Measurements from ENCODE around the gene CNIH1. TPM values are rescaled to one million over a fixed set of nuclear protein-coding genes. Genes with fewer than 3 reads are reported as not detected.
A peak's percentile ranks its signal among the peaks of the same experiment; 100 is the strongest.
"Not testable (repeated sequence)": the region's sequence is repeated elsewhere in the genome, so short reads cannot be mapped to it uniquely, and the experiment has no call there.

Gene CNIH1
- total RNA-seq, 4 donors from 2014 or later = 18.7 to 177 (median 142) TPM

DNA sequence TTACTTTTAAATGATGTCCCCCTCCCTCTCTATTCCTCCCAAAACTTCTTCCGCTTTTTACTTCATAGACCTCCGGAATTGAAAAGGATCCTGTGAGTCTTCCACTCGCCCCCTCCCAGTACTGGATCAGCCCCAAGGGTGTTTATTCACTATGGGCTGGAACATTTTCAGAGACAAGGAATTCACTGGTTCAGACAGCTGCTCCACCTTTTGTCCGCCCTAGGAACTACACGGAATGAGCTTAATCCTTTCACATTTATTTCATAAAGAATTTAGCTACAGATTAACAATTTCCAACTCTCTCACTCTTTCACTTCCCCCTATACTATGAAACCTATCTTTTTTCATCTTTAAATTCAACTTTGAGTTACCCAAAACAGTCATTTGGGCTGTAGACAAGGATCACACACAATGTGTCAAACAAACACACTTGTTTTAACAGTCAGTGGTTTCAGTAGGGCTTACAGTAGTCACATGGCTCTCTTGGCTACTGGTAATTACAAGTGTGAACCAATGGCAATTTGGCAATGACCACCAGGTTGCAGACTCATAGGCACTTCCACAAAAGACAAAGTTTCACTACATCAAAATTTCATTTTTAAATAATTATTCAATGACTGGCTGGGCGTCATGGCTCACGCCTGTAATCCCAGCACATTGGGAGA lies 20.6 kb downstream of the CNIH1 start:
- Histone ChIP-seq H3K27ac (no peak overlapping the region), H3K4me1 (no peaks in the 10 kb centered on the region), H3K4me3 (no peak overlapping the region), H3K36me3 (no peaks in the 10 kb centered on the region), H3K9me3 (no peaks in the 10 kb centered on the region), H3K27me3 (no peaks in the 10 kb centered on the region)
- intact Hi-C loops (cut with DNase I; ENCODE audit: low total_unique reads) = no loop called here
- DNase-seq = no peak
- no peak for TF ChIP-seq POLR2A (IDR thresholded peaks at IDR 0.05)
- TF ChIP-seq, protein P1, sequence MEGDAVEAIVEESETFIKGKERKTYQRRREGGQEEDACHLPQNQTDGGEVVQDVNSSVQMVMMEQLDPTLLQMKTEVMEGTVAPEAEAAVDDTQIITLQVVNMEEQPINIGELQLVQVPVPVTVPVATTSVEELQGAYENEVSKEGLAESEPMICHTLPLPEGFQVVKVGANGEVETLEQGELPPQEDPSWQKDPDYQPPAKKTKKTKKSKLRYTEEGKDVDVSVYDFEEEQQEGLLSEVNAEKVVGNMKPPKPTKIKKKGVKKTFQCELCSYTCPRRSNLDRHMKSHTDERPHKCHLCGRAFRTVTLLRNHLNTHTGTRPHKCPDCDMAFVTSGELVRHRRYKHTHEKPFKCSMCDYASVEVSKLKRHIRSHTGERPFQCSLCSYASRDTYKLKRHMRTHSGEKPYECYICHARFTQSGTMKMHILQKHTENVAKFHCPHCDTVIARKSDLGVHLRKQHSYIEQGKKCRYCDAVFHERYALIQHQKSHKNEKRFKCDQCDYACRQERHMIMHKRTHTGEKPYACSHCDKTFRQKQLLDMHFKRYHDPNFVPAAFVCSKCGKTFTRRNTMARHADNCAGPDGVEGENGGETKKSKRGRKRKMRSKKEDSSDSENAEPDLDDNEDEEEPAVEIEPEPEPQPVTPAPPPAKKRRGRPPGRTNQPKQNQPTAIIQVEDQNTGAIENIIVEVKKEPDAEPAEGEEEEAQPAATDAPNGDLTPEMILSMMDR (IDR thresholded peaks at IDR 0.05) = peak; percentile 36 to 58 (median 40)

DNA sequence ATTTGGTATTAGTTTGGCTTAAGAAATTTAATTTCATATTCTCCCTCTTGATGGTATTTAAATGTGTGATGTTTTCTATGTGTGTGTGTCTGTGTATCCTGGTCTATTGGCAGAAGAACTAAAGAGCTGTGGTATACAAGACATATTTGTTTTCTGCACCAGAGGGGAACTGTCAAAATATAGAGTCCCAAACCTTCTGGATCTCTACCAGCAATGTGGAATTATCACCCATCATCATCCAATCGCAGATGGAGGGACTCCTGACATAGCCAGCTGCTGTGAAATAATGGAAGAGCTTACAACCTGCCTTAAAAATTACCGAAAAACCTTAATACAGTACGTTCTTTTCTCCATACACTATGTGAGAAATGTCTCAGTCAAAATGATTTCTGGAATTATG lies 29.8 kb downstream of the CNIH1 start:
- intact Hi-C loops (cut with DNase I; ENCODE audit: low total_unique reads) = no loop called here
- Histone ChIP-seq H3K36me3 (no peaks in the 10 kb centered on the region), H3K4me1 (no peaks in the 10 kb centered on the region), H3K27ac (no peak overlapping the region), H3K4me3 (no peak overlapping the region), H3K9me3 (no peaks in the 10 kb centered on the region), H3K27me3 (no peaks in the 10 kb centered on the region)
- no peak for DNase-seq
- TF ChIP-seq, protein P1 (IDR thresholded peaks at IDR 0.05) = no peak
- TF ChIP-seq POLR2A (IDR thresholded peaks at IDR 0.05) = no peak

DNA sequence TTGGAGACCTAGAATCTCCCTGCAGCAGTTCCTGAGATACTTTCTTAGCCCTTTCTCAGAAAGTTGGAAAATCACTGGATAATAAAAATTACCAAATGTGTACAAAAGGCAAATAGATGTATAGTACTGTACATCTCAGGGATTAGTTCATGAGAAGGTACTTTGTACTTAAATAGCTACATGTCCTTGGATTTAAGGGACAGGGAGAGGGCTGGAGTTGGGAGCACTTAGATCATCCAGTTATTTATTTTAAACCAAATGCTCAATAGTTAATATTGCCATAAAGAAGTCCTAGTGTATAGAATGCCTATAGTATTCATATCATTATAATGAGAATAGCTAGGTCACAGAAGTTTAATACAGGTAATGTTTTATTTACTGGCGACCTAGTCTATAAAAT lies 31.0 kb downstream of the CNIH1 start:
- intact Hi-C loops (cut with DNase I; ENCODE audit: low total_unique reads) = no loop called here
- TF ChIP-seq, protein P1 (IDR thresholded peaks at IDR 0.05) = no peak
- TF ChIP-seq POLR2A (IDR thresholded peaks at IDR 0.05) = no peak
- H3K4me1 ChIP-seq = no peaks in the 10 kb centered on the region
- H3K9me3 ChIP-seq = no peaks in the 10 kb centered on the region
- no peaks in the 10 kb centered on the region for H3K36me3 ChIP-seq
- H3K27ac ChIP-seq = no peak overlapping the region
- DNase-seq = no peak
- H3K27me3 ChIP-seq = no peaks in the 10 kb centered on the region
- H3K4me3 ChIP-seq = no peak overlapping the region

DNA sequence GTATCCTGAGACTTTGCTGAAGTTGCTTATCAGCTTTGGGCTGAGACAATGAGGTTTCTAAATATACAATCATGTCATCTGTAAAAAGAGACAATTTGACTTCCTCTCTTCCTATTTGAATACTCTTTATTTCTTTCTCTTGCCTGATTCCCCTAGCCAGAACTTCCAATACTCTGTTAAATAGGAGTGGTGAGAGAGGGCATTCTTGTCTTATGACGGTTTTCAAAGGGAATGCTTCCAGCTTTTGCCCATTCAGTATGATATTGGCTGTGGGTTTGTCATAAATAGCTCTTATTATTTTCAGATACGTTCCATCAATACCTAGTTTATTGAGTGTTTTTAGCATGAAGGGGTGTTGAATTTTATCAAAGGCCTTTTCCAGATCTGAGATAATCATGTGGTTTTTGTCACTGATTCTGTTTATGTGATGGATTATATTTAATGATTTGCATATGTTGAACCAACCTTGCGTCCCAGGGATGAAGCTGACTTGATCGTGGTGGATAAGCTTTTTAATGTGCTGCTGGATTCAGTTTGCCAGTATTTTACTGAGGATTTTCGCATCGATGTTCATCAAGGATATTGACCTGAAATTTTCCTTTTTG lies 37.7 kb downstream of the CNIH1 start:
- H3K27me3 ChIP-seq; H3K36me3 ChIP-seq; DNase-seq; intact Hi-C loops (cut with DNase I; ENCODE audit: low total_unique reads); H3K9me3 ChIP-seq; H3K27ac ChIP-seq; H3K4me1 ChIP-seq; H3K4me3 ChIP-seq: not testable (repeated sequence)

DNA sequence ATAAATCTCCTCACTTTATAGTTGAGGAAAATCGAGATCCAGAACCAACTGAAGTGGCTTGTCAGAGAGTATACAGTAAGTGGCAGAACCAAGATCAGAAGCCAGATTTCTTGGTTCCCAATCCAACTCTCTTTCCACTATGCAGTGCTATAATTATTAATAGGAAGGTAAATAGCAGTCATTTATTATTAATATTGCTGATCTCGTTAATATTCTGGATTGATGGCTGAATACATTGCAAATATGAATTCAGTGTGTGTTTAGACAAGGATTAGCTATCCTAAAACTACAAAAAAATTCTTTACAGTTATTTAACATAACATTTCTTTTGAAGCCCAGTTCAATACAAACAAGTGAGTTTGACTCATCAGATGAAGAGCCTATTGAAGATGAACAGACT lies 41.6 kb downstream of the CNIH1 start:
- Histone ChIP-seq H3K27me3 (no peaks in the 10 kb centered on the region), H3K27ac (no peak overlapping the region), H3K9me3 (no peaks in the 10 kb centered on the region), H3K4me1 (no peaks in the 10 kb centered on the region), H3K36me3 (no peaks in the 10 kb centered on the region), H3K4me3 (no peak overlapping the region)
- intact Hi-C loops (cut with DNase I; ENCODE audit: low total_unique reads) = no loop called here
- TF ChIP-seq, protein P1 (IDR thresholded peaks at IDR 0.05) = no peak
- no peak for DNase-seq
